Progenitor cell of endocrine pancreas (in vitro differentiated cells): ENCODE data around the gene ZIC1. TPM values are rescaled to one million over a fixed set of nuclear protein-coding genes. Genes with fewer than 3 reads are reported as not detected.

Experiments
- DNase-seq: peaks from one replicate; pipeline ENCODE4 v3.0.0; 2021; ENCODE audit warnings: low spot score; ENCODE audit not compliant: unreplicated experiment
- H3K27ac Mint-ChIP-seq: 2 replicates; pipeline ENCODE4 v1.8.0; 2021; ENCODE audit warnings: mild to moderate bottlenecking, moderate library complexity, mixed read lengths
- H3K27me3 Mint-ChIP-seq: 2 replicates; pipeline ENCODE4 v1.8.0; 2021; ENCODE audit warnings: mixed read lengths
- H3K36me3 Mint-ChIP-seq: 2 replicates; pipeline ENCODE4 v1.8.0; 2022; ENCODE audit warnings: mixed read lengths; ENCODE audit not compliant: insufficient read depth
- H3K4me1 Mint-ChIP-seq: 2 replicates; pipeline ENCODE4 v1.8.0; 2021; ENCODE audit warnings: low read depth, mixed read lengths
- H3K4me3 Mint-ChIP-seq: 2 replicates; pipeline ENCODE4 v1.8.0; 2021; ENCODE audit warnings: low read depth, mild to moderate bottlenecking, moderate library complexity, mixed read lengths
- H3K9me3 Mint-ChIP-seq: 2 replicates; pipeline ENCODE4 v1.8.0; 2021; ENCODE audit warnings: low read depth, mixed read lengths
- total RNA-seq: library from RNA; stranded (reverse); gene quantifications from 2 replicates; pipeline ENCODE4 v1.2.1, GENCODE V29; 2021
- TF ChIP-seq, protein P1 (sequence below): fragments of 200-600 bp; sonication (generic); IDR thresholded peaks from one replicate; pipeline ENCODE4 v1.5.0; 2021; ENCODE audit warnings: antibody characterized with exemption, mild to moderate bottlenecking; ENCODE audit not compliant: unreplicated experiment

The ZIC1 gene
- total RNA-seq, 1 donor from 2014 or later = 0.77 TPM

- Mint-ChIP-seq H3K27me3 (peaks cover 92% of the 10 kb centered on the region), H3K27ac (peak overlapping the region; percentile 82), H3K4me1 (peaks cover 5% of the 10 kb centered on the region), H3K4me3 (no peak overlapping the region), H3K9me3 (no peaks in the 10 kb centered on the region), H3K36me3 (no peaks in the 10 kb centered on the region)
- TF ChIP-seq, protein P1, sequence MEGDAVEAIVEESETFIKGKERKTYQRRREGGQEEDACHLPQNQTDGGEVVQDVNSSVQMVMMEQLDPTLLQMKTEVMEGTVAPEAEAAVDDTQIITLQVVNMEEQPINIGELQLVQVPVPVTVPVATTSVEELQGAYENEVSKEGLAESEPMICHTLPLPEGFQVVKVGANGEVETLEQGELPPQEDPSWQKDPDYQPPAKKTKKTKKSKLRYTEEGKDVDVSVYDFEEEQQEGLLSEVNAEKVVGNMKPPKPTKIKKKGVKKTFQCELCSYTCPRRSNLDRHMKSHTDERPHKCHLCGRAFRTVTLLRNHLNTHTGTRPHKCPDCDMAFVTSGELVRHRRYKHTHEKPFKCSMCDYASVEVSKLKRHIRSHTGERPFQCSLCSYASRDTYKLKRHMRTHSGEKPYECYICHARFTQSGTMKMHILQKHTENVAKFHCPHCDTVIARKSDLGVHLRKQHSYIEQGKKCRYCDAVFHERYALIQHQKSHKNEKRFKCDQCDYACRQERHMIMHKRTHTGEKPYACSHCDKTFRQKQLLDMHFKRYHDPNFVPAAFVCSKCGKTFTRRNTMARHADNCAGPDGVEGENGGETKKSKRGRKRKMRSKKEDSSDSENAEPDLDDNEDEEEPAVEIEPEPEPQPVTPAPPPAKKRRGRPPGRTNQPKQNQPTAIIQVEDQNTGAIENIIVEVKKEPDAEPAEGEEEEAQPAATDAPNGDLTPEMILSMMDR = no peak
- no peak for DNase-seq
Observed at GRCh38 chr3:147423798-147424580, 14.8 kb downstream of the ZIC1 start.

DNA sequence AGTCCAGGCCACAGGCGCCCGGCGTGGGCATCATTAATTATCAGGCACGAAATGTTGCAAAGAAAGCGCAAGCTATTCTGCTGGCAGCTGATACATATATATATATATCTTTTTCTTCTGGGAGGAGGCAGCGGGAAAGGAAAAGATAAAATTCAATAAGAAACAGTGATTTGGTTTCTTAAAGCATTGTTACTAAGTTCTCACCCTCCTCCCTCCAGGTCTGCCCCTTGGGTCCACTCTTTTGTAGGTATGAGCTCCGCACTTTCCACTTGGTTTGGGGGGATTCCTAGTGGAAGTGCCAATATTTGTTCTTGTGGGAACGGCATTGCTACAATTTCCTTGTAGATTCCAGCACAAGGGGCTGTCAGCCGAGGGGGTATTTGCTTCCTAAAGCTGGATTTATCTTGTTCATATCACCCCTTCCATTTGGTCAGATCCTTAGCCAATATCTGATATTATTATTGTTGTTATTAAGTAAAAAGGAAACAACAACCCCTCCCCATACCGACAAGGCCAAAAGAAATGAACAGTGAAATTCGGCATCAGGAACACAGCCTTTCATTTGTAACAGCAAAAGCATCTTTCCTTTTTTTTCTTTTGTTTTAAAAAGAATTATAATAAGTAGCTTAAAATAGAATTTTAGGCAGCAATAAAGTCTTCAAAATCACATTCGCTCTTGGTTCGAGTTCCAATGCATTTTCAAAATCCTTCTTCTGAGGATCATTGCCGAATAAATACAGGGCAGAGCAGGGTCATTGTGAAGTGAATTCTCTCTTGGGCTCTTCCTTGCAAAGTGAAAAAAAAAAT, 15.6 kb downstream of the ZIC1 start:
- Mint-ChIP-seq H3K4me3 (no peak overlapping the region), H3K9me3 (no peaks in the 10 kb centered on the region), H3K36me3 (no peaks in the 10 kb centered on the region), H3K27me3 (peaks cover 92% of the 10 kb centered on the region), H3K27ac (no peak overlapping the region), H3K4me1 (peaks cover under 1% of the 10 kb centered on the region)
- TF ChIP-seq, protein P1 = no peak
- no peak for DNase-seq

- no peaks in the 10 kb centered on the region for H3K9me3 Mint-ChIP-seq
- TF ChIP-seq, protein P1 = no peak
- H3K4me3 Mint-ChIP-seq = no peak overlapping the region
- no peaks in the 10 kb centered on the region for H3K36me3 Mint-ChIP-seq
- no peaks in the 10 kb centered on the region for H3K4me1 Mint-ChIP-seq
- DNase-seq = no peak
- no peak overlapping the region for H3K27ac Mint-ChIP-seq
- peaks cover 92% of the 10 kb centered on the region for H3K27me3 Mint-ChIP-seq
Observed at GRCh38 chr3:147425388-147425850, 16.3 kb downstream of the ZIC1 start.

DNA sequence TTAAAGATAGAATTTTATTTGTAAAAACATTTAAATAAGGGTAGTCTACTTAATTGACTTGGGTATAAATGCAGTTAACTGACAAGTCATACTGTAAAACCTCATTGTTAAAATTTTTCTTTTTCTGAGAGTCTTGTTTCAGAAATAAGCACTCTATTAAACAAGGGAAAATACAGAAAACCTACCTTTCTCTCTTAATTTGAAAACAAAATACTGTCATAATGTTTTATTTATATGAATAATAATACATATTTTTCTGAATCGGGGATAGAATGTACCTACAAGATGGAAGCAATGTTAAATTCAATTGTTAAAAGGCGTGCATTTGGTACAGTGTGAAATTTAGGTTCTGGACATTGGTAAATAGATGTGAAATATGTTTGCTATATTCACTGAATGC, 17.8 kb downstream of the ZIC1 start:
- H3K9me3 Mint-ChIP-seq = no peaks in the 10 kb centered on the region
- H3K4me3 Mint-ChIP-seq = no peak overlapping the region
- TF ChIP-seq, protein P1 = no peak
- no peaks in the 10 kb centered on the region for H3K36me3 Mint-ChIP-seq
- DNase-seq = no peak
- no peak overlapping the region for H3K27ac Mint-ChIP-seq
- no peaks in the 10 kb centered on the region for H3K4me1 Mint-ChIP-seq
- H3K27me3 Mint-ChIP-seq = peaks cover 91% of the 10 kb centered on the region

DNA sequence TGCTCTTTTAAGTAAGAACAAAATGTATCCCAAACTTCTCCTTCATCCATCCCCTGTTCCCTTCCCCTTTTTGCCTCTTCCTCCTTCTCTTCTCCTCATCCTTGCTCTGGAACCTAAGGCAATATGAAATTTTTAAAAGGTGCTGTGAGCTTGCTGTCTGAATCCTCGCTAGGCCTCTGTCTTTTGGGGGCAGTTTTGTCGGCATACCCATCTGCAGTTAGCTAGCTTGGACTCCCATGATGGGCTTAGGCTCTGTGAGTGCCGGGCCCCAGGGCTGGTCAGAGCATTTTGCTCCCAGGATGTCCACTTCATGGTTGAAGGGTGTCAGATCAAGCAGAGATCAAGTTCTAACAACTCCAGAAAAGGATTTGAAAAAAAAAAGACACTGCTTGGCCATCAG, 18.6 kb downstream of the ZIC1 start:
- H3K36me3 Mint-ChIP-seq = no peaks in the 10 kb centered on the region
- no peak for DNase-seq
- peaks cover 90% of the 10 kb centered on the region for H3K27me3 Mint-ChIP-seq
- H3K27ac Mint-ChIP-seq = no peak overlapping the region
- TF ChIP-seq, protein P1 = no peak
- no peaks in the 10 kb centered on the region for H3K9me3 Mint-ChIP-seq
- no peaks in the 10 kb centered on the region for H3K4me1 Mint-ChIP-seq
- H3K4me3 Mint-ChIP-seq = no peak overlapping the region
